Caki2 (cell line): ENCODE data around the gene CHURC1. TPM values are rescaled to one million over a fixed set of nuclear protein-coding genes. Genes with fewer than 3 reads are reported as not detected.

Source experiments
- DNase-seq: peaks from one replicate; pipeline ENCODE4 v3.0.0-alpha.2; 2015; ENCODE audit warnings: low read depth
- in situ Hi-C: cut with HindIII; loops from 2 replicates; pipeline ENCODE4 v1.10.0; 2016; ENCODE audit warnings: low sequenced_read_pairs, low pct_unique_long_range_greater_than_20kb, mixed read lengths
- total RNA-seq: library from RNA; depleted of rRNA; stranded (reverse); fragments of >200 nt; shearing (Covaris generic); gene quantifications from 2 replicates; pipeline ENCODE4 v1.2.3, GENCODE V29; 2014; ENCODE audit warnings: low replicate concordance

Gene CHURC1
- total RNA-seq, 1 experiment from 2014 or later, result 47.1 TPM

GRCh38 chr14:64932231-64932630 is 18.0 kb downstream of the CHURC1 start:
- no peak for DNase-seq
- in situ Hi-C loops, result no loop called here

- in situ Hi-C loops, result no loop called here
- DNase-seq, result no peak
Measured at GRCh38 chr14:64934338-64934929, 20.2 kb downstream of the CHURC1 start.

DNA sequence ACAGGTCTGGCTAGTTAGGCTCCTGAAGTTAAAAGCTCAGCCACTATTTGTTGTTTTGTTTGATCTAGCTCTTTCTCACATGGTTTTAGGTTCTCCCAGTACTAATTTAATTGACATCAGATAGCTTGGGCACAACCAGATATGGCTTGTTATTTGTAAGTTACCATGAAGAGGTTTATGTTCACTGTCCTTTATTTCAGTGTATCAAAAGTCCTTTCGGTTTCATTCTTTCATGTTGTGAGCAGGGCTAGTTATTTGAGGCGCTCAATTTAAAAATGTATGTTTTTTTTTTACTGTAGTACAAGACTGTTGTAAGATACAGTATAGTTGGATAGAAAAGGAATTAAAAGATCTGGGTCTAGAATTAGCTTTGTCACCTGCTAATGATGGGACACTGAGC is 21.3 kb downstream of the CHURC1 start:
- no peak for DNase-seq
- in situ Hi-C loops, result no loop called here

DNA sequence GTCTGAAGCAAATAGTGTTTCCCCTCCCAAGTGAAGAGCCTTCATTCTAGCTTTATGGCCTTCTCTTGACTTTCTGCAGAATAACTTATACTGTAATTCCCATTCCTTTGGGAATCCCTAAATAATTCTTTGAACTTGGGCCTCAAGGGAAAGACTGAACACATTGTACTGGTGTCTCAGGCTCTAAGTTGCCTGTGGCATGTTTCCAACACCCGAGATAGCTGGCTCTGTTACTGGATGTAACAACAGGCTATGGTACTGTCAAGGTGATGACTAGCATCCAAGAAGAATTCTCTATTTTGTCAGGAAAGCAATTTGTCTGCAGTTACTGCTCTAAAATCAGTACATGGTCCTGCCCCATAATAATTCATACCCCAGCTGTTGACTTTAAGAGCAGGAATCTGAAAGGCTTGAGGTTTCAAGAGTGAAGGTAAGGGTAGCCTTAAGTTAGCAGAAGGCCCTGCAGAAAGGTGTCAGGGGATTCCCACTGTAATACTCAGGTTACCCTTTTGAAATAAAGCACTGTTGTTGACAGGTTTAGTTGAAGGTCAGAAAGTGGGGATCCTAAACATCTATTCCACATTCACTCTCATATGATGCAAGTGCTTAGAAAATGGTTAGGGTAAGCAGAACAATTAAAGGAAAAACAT is 23.0 kb downstream of the CHURC1 start:
- in situ Hi-C loops, result no loop called here
- DNase-seq, result no peak

- peak; percentile 40 for DNase-seq
- in situ Hi-C loops, result no loop called here
Measured at GRCh38 chr14:64937821-64938193, 23.6 kb downstream of the CHURC1 start.

DNA sequence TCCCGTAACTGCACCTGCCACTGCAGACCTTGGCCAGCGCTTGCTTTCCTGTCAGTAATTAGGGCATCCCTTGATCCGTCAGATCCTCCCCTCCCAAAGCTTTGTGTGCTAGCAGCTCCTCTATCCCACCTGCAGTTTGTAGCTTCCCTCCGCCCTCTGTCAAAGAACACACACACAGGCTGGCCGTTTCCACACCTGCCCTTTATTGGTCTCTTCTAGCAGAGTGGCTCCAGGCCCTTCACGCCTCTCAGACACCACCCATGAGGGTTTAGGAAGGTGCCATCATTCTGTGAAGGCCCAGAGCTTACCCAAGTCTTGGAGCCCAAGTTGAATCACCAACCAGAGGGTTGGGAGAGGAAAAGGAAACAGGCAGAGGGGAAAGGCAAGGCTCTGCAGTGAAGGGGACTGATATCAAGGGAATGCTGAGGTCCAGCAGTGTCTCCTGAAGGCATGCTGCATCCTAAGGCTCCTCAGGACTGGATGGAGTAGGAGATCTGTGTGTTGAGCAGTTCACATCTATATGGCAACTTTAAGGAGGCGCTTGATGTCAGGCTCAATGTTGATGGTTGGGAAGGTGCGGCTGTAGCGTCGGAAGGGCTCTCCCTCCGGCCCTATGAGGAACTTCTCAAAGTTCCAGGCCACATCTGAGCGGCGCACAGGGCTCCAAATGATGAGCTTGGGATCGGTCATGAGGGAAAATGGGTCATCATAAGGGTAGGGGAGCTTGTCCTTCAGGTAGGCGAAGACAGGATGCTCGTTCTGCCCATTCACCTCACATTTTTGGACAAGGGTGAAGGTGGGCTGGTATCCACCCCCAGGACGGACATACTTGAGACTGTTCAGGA is 24.9 kb downstream of the CHURC1 start:
- DNase-seq, result no peak
- in situ Hi-C loops, result no loop called here

- in situ Hi-C loops, result no loop called here
- DNase-seq, result no peak
Measured at GRCh38 chr14:64939817-64940190, 25.5 kb downstream of the CHURC1 start.

DNA sequence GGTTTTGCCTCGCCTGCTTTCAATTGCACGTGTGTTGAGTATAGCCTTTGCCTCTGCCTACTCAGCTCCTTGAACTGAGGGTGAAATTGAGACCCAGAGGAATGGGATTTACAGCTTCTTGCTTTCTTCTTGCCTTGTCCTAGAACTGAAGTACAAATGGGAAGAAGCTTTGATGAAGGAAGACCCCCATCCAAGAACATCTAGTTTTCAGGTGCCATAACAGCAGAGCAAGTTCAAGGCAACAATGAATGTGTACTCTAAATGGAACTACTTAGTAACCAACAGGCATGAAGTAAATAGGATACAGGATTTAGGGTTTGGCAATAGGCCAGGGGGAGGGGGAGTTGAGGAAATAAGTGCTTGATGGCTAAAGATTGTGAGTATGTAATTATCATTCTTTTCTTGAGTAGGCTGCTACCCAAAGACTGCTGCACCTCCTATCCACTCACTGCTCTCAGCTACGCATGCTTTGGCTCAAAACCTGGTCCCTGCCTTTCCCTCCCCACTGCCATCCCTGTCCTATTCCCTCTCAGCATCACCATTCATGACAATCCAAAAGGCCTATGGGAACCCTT is 26.2 kb downstream of the CHURC1 start:
- in situ Hi-C loops, result no loop called here

DNA sequence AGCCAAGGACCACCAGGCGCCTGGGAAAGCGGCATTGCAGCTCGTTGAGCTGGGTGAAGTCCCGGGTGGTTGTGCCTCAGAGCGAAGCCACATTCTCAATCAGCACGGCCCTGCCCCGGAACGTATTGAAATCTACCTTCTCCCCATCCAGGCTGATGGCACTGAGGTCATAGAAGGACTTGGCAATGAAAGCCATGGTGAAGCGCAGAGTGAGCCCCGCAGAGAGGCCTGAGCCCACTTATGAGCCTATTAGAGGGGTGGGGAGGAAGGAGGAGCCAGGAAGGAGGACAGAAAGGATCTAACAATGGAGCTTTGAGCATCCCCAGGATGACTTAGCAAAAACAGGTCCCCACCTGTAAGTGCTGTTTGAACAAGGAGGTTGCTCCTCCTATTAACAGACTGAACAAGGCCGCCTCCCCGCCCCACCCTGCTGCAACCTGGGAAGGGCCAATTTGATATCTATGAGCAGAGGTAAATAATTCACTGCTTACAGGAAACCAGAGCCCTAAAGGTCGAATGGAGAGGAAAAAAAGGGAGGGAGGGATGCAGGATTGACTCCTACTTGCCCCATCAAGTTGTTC is 28.4 kb downstream of the CHURC1 start, which contains the start of gene GPX2:
Gene GPX2 (minus strand): TSS at position 215 of the 581 bp plus-strand sequence. CDS start 19 bp downstream, at position 196.
- in situ Hi-C loops, result no loop called here
- DNase-seq, result peak; percentile 80

More for the DNA sequence above, 26.2 kb downstream of the CHURC1 start:
- no peak for DNase-seq

DNA sequence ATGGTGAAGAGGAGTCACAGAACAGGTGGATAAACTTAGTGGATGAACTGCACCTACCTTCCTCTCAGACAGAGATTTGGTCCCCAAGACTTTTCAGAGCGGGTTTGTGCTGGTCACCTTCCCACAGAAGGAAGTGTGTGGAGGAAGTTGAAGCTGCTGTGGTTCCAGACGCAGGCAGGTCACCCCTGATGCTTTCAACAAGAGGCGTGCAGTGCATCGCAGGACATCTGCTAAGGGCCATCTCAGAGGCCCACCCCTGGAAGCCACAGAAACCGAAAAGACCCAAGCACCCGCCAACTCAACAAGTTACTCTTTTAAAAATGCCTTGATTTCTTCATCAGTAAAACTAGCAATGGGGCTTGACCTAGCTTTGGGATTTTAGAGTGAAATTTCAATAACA is 29.3 kb downstream of the CHURC1 start:
- in situ Hi-C loops, result no loop called here
- no peak for DNase-seq

GRCh38 chr14:64944041-64944440 is 29.8 kb downstream of the CHURC1 start:
- DNase-seq, result no peak
- in situ Hi-C loops, result no loop called here

- in situ Hi-C loops, result no loop called here
- no peak for DNase-seq
Measured at GRCh38 chr14:64944861-64945260, 30.6 kb downstream of the CHURC1 start.

GRCh38 chr14:64945431-64946178 is 31.4 kb downstream of the CHURC1 start:
- in situ Hi-C loops, result no loop called here
- no peak for DNase-seq

DNA sequence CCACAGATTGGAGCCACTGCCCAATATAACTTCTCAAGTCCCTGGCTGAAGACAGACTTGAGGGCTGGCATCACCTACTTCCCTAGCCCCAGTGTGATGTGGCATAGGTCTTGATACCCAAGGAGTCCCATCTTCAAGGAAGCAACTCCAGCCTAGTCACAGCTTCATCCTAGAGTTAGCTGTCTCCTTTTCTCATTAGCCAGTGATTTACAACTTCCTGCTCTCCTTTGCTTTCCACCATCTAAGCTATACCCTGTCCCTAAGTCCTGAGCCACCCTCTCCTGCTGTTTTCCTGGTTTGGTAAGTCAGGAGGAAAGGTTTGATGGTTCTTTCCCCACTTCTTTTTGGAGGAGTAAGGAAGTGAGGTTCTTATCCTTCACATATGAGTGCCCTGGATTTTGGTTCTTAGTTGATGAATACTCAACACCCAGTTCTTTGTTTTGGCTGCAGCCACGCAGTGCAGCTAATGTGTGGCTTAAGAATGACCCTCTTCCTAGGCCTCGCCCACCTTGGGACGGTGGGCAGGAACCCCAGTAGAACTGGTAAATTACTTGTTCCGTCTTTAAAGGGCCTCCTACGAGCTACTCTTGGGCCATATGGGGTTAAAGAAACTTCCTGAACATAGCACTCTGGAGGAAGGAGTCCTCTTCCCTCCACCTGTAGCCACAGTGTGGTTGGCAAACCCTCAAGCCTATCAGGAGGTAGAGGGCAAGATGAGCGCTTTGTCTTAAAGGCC is 32.2 kb downstream of the CHURC1 start:
- no peak for DNase-seq
- in situ Hi-C loops, result no loop called here

DNA sequence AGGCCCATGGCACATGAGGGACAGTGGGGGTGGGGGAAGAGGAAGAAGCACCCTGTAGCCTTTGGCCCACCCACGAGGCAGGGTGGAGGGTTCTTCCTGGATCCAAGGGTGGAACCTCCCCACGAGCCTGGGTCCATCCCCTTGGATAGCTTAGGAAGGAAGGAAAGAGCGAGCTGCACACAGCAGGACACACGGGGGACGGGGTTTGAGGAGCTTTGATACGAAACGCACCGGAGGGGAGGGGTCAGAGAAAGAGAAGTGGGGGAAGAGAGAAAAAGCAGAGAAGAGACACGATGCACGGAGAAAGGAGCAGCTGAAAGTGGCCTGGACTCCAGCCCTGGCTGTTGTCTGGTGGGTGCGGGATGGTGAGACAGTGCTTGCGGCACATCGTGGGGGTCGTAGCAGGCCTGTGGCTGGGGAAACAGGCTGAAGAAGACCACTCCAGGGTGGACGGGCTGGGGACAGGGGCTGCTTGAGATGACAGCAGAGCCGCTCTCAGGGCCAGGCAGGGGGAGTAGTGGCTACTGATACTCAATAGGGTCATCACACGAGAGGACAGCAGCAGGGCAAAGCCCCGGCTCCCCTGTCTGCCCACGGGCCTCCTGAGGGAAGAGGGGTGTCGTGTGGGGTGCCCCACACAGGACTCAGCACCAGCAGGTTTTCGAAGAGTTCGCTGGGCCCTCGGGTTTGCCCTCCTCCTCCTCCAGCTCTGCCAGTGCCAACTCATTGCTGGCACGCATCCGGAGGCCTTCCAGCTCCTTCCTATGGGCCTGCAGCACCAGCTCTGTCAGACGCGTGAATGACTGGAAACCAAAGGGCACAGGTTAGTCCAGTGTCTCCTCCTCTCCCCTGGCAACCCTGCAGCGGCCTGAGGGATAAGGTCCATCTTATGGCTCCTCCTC is 33.7 kb downstream of the CHURC1 start:
- in situ Hi-C loops, result no loop called here
- DNase-seq, result no peak

- in situ Hi-C loops, result no loop called here
- DNase-seq, result no peak
Measured at GRCh38 chr14:64948612-64949210, 34.5 kb downstream of the CHURC1 start.
